K562 (cell line): ENCODE data around the gene NMUR2.

ENCODE experiments used
- CBX5 ChIP-seq: IDR thresholded peaks from 2 replicates; pipeline ENCODE4 v1.6.1; 2014; ENCODE audit warnings: low read depth, borderline replicate concordance
- CREB1 ChIP-seq, 2 experiments: sonication (generic) in 1 of 2; formaldehyde crosslinking in 1 of 2; IDR thresholded peaks; 2 replicates each; pipeline versions ENCODE4 v1.6.1 to v1.8.0; 2012 to 2022; ENCODE audit warnings: inconsistent platforms in 1 of 2, mild to moderate bottlenecking in 1 of 2, missing genetic modification reagents in 1 of 2, moderate library complexity in 1 of 2
- ELF4 ChIP-seq: fragments of 450-650 bp; formaldehyde crosslinking; IDR thresholded peaks from 2 replicates; pipeline ENCODE4 v1.4.0; 2022; ENCODE audit warnings: missing genetic modification characterization
- ESRRA ChIP-seq: fragments of 450-650 bp; IDR thresholded peaks from 2 replicates; pipeline ENCODE4 v1.6.1; 2014; ENCODE audit warnings: low read depth, mild to moderate bottlenecking, moderate library complexity, borderline replicate concordance
- GABPB1 ChIP-seq: sonication (generic); formaldehyde crosslinking; IDR thresholded peaks from 2 replicates; pipeline ENCODE4 v1.8.0; 2022; ENCODE audit warnings: mild to moderate bottlenecking, missing genetic modification reagents
- HDAC6 ChIP-seq: IDR thresholded peaks from 2 replicates; pipeline ENCODE4 v1.6.1; 2012; ENCODE audit warnings: low read depth, mild to moderate bottlenecking, control low read depth, inconsistent platforms, low read length, moderate library complexity
- JUN ChIP-seq, 2 experiments: sonication (generic) in 1 of 2; formaldehyde crosslinking in 1 of 2; IDR thresholded peaks; 2 replicates each; pipeline versions ENCODE4 v1.6.1 to v1.8.0; 2012 to 2022; ENCODE audit warnings: borderline replicate concordance in 2 of 2, mild to moderate bottlenecking in 2 of 2, improper control_type of control experiment in 1 of 2, low read depth in 1 of 2, low read length in 1 of 2, missing genetic modification reagents in 1 of 2
- JUND ChIP-seq, 2 experiments: IDR thresholded peaks; 2 replicates in 1 of 2; 3 replicates in 1 of 2; pipeline ENCODE4 v1.6.1; 2011; ENCODE audit warnings: borderline replicate concordance in 2 of 2, low read depth in 2 of 2, low read length in 2 of 2, improper control_type of control experiment in 1 of 2, missing biosample characterization in 1 of 2, missing genetic modification characterization in 1 of 2, missing genetic modification reagents in 1 of 2
- KDM1A ChIP-seq, 2 experiments: fragments of 450-650 bp; IDR thresholded peaks; 2 replicates each; pipeline ENCODE4 v1.6.1; 2016; ENCODE audit warnings: mild to moderate bottlenecking in 2 of 2
- POLR2AphosphoS2 ChIP-seq: IDR thresholded peaks from 2 replicates; pipeline ENCODE4 v1.6.1; 2012; ENCODE audit warnings: low read length, improper control_type of control experiment
- ZNF217 ChIP-seq: sonication (generic); formaldehyde crosslinking; IDR thresholded peaks from 2 replicates; pipeline ENCODE4 v1.8.0; 2022; ENCODE audit warnings: mild to moderate bottlenecking, missing genetic modification reagents
- TF ChIP-seq, protein P1 (sequence below), 3 experiments: IDR thresholded peaks in 2 of 3; conservative IDR thresholded peaks in 1 of 3; 2 replicates each; pipeline ENCODE4 v1.5.1; 2011 to 2012; ENCODE audit warnings: low read length in 3 of 3, mild to moderate bottlenecking in 3 of 3, control low read depth in 2 of 3, improper control_type of control experiment in 1 of 3, inconsistent platforms in 1 of 3, low read depth in 1 of 3, mixed read lengths in 1 of 3, moderate library complexity in 1 of 3; ENCODE audit not compliant: insufficient read depth in 2 of 3

- no peak for TF ChIP-seq ESRRA
- TF ChIP-seq POLR2AphosphoS2: no peak
- TF ChIP-seq GABPB1: no peak
- no peak for TF ChIP-seq JUND (IDR thresholded peaks at IDR 0.05; ENCODE audit: borderline replicate concordance, low read depth, low read length)
- TF ChIP-seq JUND (tag; IDR thresholded peaks at IDR 0.05; ENCODE audit: borderline replicate concordance, low read depth, low read length): no peak
- TF ChIP-seq HDAC6: no peak
- TF ChIP-seq KDM1A (IDR thresholded peaks at IDR 0.05): no peak
- TF ChIP-seq ELF4: no peak
- no peak for TF ChIP-seq CREB1 (IDR thresholded peaks at IDR 0.05)
- no peak for TF ChIP-seq CREB1 (CRISPR knock-in tag; IDR thresholded peaks at IDR 0.05)
- no peak for TF ChIP-seq JUN (IDR thresholded peaks at IDR 0.05; ENCODE audit: borderline replicate concordance, low read depth, low read length)
- no peak for TF ChIP-seq JUN (CRISPR knock-in tag; IDR thresholded peaks at IDR 0.05; ENCODE audit: borderline replicate concordance)
- no peak for TF ChIP-seq ZNF217
- TF ChIP-seq, protein P1, sequence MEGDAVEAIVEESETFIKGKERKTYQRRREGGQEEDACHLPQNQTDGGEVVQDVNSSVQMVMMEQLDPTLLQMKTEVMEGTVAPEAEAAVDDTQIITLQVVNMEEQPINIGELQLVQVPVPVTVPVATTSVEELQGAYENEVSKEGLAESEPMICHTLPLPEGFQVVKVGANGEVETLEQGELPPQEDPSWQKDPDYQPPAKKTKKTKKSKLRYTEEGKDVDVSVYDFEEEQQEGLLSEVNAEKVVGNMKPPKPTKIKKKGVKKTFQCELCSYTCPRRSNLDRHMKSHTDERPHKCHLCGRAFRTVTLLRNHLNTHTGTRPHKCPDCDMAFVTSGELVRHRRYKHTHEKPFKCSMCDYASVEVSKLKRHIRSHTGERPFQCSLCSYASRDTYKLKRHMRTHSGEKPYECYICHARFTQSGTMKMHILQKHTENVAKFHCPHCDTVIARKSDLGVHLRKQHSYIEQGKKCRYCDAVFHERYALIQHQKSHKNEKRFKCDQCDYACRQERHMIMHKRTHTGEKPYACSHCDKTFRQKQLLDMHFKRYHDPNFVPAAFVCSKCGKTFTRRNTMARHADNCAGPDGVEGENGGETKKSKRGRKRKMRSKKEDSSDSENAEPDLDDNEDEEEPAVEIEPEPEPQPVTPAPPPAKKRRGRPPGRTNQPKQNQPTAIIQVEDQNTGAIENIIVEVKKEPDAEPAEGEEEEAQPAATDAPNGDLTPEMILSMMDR (IDR thresholded peaks at IDR 0.05 in 2 of 3, conservative IDR thresholded peaks at IDR 0.05 in 1 of 3; ENCODE audit: insufficient read depth in 2 of 3, low read depth in 1 of 3, low read length in 3 of 3): no peak
- TF ChIP-seq CBX5: no peak
Measured at GRCh38 chr5:152422081-152422480, 17.0 kb upstream of the NMUR2 start.
